GM18526 (cell line): ENCODE measurements around the gene SMARCA1.

ENCODE experiments used
- POLR2A ChIP-seq: IDR thresholded peaks from 3 replicates; pipeline ENCODE4 v1.6.1; 2011; ENCODE audit not compliant: insufficient read length; ENCODE audit errors: extremely low read depth

SMARCA1 gene

GRCh38 chrX:129540722-129541184 is 17.5 kb upstream of the SMARCA1 start:
- no peak for TF ChIP-seq POLR2A

DNA sequence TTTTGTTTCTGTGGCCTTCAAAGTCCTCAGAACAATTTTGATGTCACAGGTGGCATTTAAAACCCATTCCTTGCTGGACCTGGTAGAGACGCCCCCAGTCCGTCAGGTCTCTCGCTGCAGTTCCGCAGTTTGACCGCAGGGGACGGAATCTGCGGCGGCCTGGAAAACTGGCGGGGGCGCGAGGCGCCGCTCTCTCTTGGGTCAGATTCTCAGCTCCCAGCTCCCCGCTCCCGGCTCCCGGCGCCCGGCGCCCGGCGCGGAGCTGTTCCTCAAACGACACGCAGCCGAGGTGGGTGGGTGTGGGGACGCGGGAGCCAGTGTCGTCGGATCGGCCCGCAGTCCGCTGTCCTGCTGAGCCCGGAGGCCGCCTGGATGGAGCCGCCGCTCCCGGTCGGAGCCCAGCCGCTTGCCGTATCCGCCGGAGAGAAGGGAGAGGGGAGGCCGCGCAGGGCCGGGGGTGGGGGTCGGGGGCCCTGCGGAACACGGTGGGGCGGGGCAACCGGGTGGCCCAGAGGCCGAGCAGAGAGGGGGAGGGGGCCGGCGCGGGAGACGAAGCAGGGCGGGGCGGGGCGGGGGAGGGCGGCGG is 16.9 kb upstream of the SMARCA1 start, which contains the start of gene OCRL:
TSS of gene OCRL (plus strand) at position 192 of the 586 bp plus-strand sequence. CDS start at position 373, 181 bp downstream.
- no peak for TF ChIP-seq POLR2A

GRCh38 chrX:129534816-129535578 is 11.7 kb upstream of the SMARCA1 start:
- no peak for TF ChIP-seq POLR2A

- no peak for TF ChIP-seq POLR2A
Observed at GRCh38 chrX:129531132-129531531, 7.8 kb upstream of the SMARCA1 start.

GRCh38 chrX:129530410-129530809 is 7.1 kb upstream of the SMARCA1 start:
- no peak for TF ChIP-seq POLR2A

GRCh38 chrX:129529685-129530281 is 6.5 kb upstream of the SMARCA1 start:
- no peak for TF ChIP-seq POLR2A

- no peak for TF ChIP-seq POLR2A
Observed at GRCh38 chrX:129525896-129526295, 2.6 kb upstream of the SMARCA1 start.

DNA sequence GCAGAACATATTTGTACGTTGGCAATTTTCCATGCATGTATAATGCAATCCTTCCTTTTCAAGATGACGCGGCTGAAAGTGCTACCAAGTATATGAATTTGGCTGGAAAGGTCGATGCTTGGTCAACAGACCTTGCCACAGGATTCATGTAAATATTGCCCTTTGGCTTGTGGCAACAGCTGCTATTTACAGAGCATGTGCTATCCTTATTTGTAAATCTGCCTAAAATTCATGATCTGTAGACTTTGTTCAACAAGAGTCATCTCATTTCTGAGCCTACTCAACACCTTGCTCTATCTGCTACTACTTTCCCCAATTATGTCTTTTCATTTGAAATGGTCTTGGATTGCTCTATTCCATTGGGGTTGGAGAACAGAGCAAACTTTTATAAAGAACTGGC is 1.9 kb upstream of the SMARCA1 start:
- no peak for TF ChIP-seq POLR2A

DNA sequence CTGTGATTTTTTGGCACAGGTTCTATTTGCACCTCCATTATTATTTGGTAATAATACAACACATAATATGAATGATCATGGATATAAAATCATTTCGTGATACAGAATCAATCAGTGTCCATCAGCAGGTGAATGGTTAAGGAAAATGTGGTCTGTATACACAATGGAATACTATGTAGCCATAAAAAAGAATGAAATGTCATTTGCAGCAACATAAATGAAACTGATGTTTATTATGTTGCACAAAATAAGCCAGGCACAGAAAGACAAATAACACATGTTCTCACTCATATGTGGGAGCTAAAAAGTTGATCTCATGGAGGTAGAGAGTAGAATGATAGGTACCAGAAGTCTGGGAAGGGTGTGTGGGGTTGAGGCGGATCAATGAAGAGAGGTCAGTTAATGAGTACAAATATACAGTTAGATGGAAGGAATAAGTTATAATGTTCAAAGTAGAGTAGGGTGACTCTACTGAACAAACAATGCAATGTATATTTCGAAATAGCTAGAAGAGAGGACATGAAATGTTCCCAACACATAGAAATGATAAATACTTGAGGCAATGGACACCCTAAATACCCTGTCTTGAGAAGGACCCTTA is 1.1 kb upstream of the SMARCA1 start:
- TF ChIP-seq POLR2A: no peak

GRCh38 chrX:129522184-129523078 is 859 bp downstream of the SMARCA1 start:
- TF ChIP-seq POLR2A: no peak

DNA sequence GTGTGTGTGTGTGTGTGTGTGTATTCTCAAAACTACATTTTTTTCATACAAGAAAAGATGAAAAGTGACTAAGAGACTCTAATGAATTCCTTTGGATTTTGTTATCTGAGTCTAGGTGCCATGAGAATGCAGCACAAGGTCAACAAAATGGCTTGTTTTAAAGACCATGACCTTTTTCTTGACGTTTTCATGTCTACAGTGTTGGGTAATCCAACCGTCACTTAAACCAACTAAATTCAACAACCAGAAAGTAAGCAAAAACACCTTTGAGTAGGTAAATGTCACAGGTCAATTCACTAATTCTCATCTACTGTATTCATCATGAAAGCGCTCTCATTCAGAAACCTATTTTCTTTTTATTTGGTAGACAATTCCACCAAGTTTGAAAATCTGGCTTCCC is 3.1 kb downstream of the SMARCA1 start:
- no peak for TF ChIP-seq POLR2A

GRCh38 chrX:129516402-129516801 is 6.9 kb downstream of the SMARCA1 start:
- no peak for TF ChIP-seq POLR2A

DNA sequence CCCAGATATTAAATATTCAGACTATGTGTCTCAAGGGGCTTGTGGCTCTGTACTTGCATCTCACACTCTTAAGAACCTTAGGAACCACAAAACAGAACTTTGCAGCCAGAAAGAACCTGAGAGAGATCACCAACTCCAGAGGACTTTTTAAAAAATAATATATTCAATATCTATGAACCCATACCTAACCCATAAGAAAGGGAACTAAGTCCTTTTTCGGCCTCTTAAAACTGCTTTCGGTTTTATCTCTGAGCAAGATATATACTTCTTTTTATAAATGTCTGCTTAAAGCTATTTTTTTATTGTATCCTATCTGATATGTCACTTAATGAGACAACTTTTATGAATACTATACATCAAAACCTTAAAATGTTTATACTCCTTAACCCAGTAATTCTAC is 10.9 kb downstream of the SMARCA1 start:
- no peak for TF ChIP-seq POLR2A

GRCh38 chrX:129511689-129512088 is 11.6 kb downstream of the SMARCA1 start:
- no peak for TF ChIP-seq POLR2A

- no peak for TF ChIP-seq POLR2A
Observed at GRCh38 chrX:129510331-129510730, 13.0 kb downstream of the SMARCA1 start.
